ENCODE results near the gene C11orf21. TPM values are rescaled to one million over a fixed set of nuclear protein-coding genes. Genes with fewer than 3 reads are reported as not detected.

C11orf21 gene
- total and polyA plus RNA-seq, 12 donors: 0.04 to 2.1 (median 0.37) TPM

DNA sequence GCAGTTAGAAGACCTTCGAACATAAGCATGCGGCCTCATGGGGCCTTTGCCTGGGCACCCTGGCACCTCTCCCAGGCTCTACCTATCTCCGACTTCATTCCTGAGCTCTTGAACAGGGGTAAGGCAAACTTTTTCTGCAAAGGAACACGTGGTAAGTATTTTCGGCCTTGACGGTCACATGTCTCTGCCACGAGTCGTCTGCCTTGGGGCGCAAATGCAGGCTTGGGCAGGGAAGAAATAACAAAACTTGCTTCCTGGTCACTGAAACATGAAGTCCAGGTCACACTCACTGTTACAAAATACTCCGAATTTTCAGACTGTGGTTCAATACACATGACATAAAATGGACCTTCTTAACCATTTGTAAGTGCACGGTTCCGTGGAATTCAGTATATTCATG, 27.9 kb downstream of the C11orf21 start:
- DNase-seq: no peak
- Histone ChIP-seq H3K27ac (no peak overlapping the region), H3K9me3 (replicated peaks in 1 of 3) (no peaks in the 10 kb centered on the region), H3K36me3 (replicated peaks in 1 of 2) (no peaks in the 10 kb centered on the region), H3K4me3 (no peak overlapping the region), H3K27me3 (peaks cover 32% of the 10 kb centered on the region), H3K4me1 (replicated peaks in 1 of 2) (peaks cover 0 to 14% of the 10 kb centered on the region in 2 donors)
- TF ChIP-seq, protein P1, sequence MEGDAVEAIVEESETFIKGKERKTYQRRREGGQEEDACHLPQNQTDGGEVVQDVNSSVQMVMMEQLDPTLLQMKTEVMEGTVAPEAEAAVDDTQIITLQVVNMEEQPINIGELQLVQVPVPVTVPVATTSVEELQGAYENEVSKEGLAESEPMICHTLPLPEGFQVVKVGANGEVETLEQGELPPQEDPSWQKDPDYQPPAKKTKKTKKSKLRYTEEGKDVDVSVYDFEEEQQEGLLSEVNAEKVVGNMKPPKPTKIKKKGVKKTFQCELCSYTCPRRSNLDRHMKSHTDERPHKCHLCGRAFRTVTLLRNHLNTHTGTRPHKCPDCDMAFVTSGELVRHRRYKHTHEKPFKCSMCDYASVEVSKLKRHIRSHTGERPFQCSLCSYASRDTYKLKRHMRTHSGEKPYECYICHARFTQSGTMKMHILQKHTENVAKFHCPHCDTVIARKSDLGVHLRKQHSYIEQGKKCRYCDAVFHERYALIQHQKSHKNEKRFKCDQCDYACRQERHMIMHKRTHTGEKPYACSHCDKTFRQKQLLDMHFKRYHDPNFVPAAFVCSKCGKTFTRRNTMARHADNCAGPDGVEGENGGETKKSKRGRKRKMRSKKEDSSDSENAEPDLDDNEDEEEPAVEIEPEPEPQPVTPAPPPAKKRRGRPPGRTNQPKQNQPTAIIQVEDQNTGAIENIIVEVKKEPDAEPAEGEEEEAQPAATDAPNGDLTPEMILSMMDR (IDR thresholded peaks at IDR 0.05): no peak
- no peak for TF ChIP-seq POLR2A (IDR thresholded peaks at IDR 0.05)
- 68 to 78% (median 72%) methylated on average over 12 of the region's 12 CpGs for WGBS, 4 donors
- intact Hi-C loops (cut with DNase I): no loop called here

DNA sequence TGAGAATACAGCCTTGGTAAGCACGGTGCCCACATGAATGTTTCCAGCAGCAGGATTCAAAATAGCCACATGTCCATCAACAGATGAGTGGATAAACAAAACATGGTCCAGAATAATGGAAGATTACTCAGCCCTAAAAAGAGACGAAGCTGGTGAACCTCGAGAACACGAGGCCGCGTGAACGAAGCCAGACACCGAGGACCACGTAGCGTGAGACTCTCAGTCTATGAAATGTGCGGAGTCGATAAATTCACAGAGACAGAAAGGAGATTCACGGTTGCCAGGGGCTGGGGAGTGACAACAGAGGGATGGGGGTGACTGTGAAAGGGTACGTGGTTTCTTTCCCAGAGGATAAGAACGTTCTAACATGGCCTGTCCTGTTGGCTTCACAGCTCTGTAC, 28.4 kb downstream of the C11orf21 start:
- no peaks in the 10 kb centered on the region for H3K36me3 ChIP-seq (replicated peaks in 1 of 2)
- H3K27ac ChIP-seq: no peak overlapping the region
- TF ChIP-seq, protein P1 (IDR thresholded peaks at IDR 0.05): no peak
- no peak for TF ChIP-seq POLR2A (IDR thresholded peaks at IDR 0.05)
- DNase-seq: no peak
- WGBS, 4 donors: 85 to 88% (median 88%) methylated on average over 15 of the region's 15 CpGs
- H3K27me3 ChIP-seq: peaks cover 36% of the 10 kb centered on the region
- H3K4me1 ChIP-seq (replicated peaks in 1 of 2): peaks cover 0 to 14% of the 10 kb centered on the region in 2 donors
- intact Hi-C loops (cut with DNase I): no loop called here
- H3K4me3 ChIP-seq: no peak overlapping the region
- H3K9me3 ChIP-seq (replicated peaks in 1 of 3): no peaks in the 10 kb centered on the region

DNA sequence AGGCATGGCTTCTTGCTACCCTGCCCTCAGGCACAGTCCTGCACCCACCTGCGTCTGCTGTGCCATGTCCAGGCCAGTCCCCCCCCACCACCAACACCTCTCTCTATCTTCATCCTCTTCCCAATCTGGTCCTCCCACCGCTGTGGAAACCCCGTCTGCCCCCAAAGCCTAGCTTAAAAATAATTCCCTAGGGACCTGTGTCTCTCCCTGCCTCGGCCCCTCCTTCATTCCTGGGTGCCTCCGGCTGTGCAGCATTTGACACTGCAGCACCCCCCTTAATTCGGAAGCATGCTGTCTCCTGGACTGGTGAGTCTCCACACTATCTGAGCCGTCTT, 28.8 kb downstream of the C11orf21 start:
- no peaks in the 10 kb centered on the region for H3K36me3 ChIP-seq (replicated peaks in 1 of 2)
- H3K4me3 ChIP-seq: no peak overlapping the region
- H3K9me3 ChIP-seq (replicated peaks in 1 of 3): no peaks in the 10 kb centered on the region
- peaks cover 0 to 14% of the 10 kb centered on the region in 2 donors for H3K4me1 ChIP-seq (replicated peaks in 1 of 2)
- TF ChIP-seq, protein P1 (IDR thresholded peaks at IDR 0.05): no peak
- no peak for TF ChIP-seq POLR2A (IDR thresholded peaks at IDR 0.05)
- WGBS, 4 donors: 79 to 87% (median 85%) methylated on average over 7 of the region's 7 CpGs
- DNase-seq: no peak
- intact Hi-C loops (cut with DNase I): no loop called here
- no peak overlapping the region for H3K27ac ChIP-seq
- peaks cover 38% of the 10 kb centered on the region for H3K27me3 ChIP-seq

DNA sequence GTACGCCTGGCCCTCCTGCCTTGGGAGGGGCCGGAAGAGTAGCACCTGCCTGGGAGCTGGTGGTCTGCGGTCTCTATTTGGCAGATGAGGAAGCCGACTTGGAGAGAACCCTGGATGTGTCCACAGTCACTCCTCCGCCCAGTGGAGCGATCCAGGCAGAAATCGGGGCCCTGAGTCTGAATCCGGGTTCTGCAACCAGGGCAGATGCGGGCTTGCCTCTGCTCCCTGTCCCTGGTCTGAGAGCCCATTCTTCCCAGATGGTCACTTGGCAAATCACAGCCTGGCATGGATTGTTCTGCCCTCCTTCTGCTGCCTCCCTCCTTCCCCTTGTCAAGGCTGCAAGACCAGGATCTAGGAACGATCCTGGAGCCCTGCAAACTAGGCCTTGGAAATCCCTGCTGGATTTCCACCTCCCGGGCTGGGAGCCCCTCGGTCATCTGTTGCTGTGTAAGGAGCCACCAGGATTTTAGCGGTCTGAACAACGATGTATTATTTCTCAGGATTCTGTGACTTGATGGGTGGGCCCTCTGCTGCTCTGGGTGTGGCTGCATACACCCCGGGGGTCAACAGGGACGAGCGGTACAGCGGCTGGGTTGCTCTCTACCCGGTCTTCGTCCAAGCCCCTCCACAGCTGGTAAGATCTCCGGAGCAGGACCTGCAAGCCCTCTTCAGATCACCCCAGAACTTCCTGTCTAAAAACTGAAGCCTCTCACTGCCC, 29.3 kb downstream of the C11orf21 start:
- Histone ChIP-seq H3K9me3 (replicated peaks in 1 of 3) (no peaks in the 10 kb centered on the region), H3K27me3 (peaks cover 38% of the 10 kb centered on the region), H3K27ac (no peak overlapping the region), H3K36me3 (replicated peaks in 1 of 2) (no peaks in the 10 kb centered on the region), H3K4me3 (no peak overlapping the region), H3K4me1 (replicated peaks in 1 of 2) (peaks cover 0 to 14% of the 10 kb centered on the region in 2 donors)
- DNase-seq: peak in 1 of 7 donors; percentile 36
- intact Hi-C loops (cut with DNase I): no loop called here
- WGBS, 4 donors: 81 to 87% (median 83%) methylated on average over 9 to 21 of the region's 21 CpGs
- TF ChIP-seq, protein P1 (IDR thresholded peaks at IDR 0.05): no peak
- no peak for TF ChIP-seq POLR2A (IDR thresholded peaks at IDR 0.05)

Measured in adrenal gland (tissue), 12 donors.